Measurements from ENCODE around the gene MAB21L3. TPM values are rescaled to one million over a fixed set of nuclear protein-coding genes. Genes with fewer than 3 reads are reported as not detected.

MAB21L3 gene
- total RNA-seq, 1 experiment from 2014 or later: not detected

- Mint-ChIP-seq H3K4me1 (peaks cover 6 to 10% of the 10 kb centered on the region in 2 experiments; a peak in 2 of 4 replicates), H3K27ac (no peak overlapping the region), H3K9me3 (no peaks in the 10 kb centered on the region), H3K36me3 (ENCODE audit: insufficient read depth in 1 of 3, low read depth in 3 of 3) (no peaks in the 10 kb centered on the region), H3K27me3 (ENCODE audit: low read depth) (peaks cover 2% of the 10 kb centered on the region; the same call in 1 of the 2 replicates), H3K4me3 (no peak overlapping the region)
- Histone ChIP-seq H3K4ac (ENCODE audit: low read depth, low read length) (no peak overlapping the region), H3K9me3 (ENCODE audit: control insufficient read depth, low read depth, low read length) (no peaks in the 10 kb centered on the region), H2BK12ac (ENCODE audit: insufficient read length, low read depth, low read length) (no peak overlapping the region), H2AK5ac (ENCODE audit: insufficient read length, low read length) (no peak overlapping the region), H3K27ac (ENCODE audit: insufficient read length, low read depth, low read length) (no peak overlapping the region), H3K56ac (ENCODE audit: insufficient read length, low read depth, low read length) (no peak overlapping the region), H4K91ac (ENCODE audit: insufficient read length, low read depth, low read length) (no peak overlapping the region), H3K23me2 (ENCODE audit: insufficient read length, low read depth, low read length, poor library complexity, severe bottlenecking) (no peaks in the 10 kb centered on the region), H3K18ac (ENCODE audit: insufficient read length, low read depth, low read length) (no peak overlapping the region), H4K20me1 (ENCODE audit: control insufficient read depth, insufficient read depth, insufficient read length) (no peaks in the 10 kb centered on the region), H3K14ac (ENCODE audit: insufficient read depth, low read length) (no peak overlapping the region), H3K4me2 (ENCODE audit: insufficient read depth, insufficient read length, low read length) (no peak overlapping the region), H3K4me1 (ENCODE audit: insufficient read depth, low read length) (no peaks in the 10 kb centered on the region), H4K5ac (ENCODE audit: insufficient read length, low read depth, low read length) (no peak overlapping the region), H3T11ph (ENCODE audit: low read length) (no peak overlapping the region), H3K27me3 (ENCODE audit: insufficient read depth, low read length) (no peaks in the 10 kb centered on the region), H3K79me2 (ENCODE audit: insufficient read depth, low read length) (no peaks in the 10 kb centered on the region), H2BK120ac (ENCODE audit: low read depth, low read length, poor library complexity, severe bottlenecking) (no peak overlapping the region), H2BK20ac (ENCODE audit: low read depth, low read length, poor library complexity, severe bottlenecking) (no peak overlapping the region), H2BK15ac (ENCODE audit: low read depth, low read length) (no peak overlapping the region), H3K79me1 (ENCODE audit: insufficient read depth, low read depth, low read length, poor library complexity, severe bottlenecking) (no peaks in the 10 kb centered on the region), H3K23ac (ENCODE audit: insufficient read length, low read depth, low read length) (no peak overlapping the region), H2AFZ (ENCODE audit: low read length) (no peak overlapping the region), H3K9ac (ENCODE audit: extremely low read depth, insufficient read length, low read length) (no peak overlapping the region), H2BK5ac (ENCODE audit: insufficient read length, low read length) (no peak overlapping the region), H4K8ac (replicated peaks; ENCODE audit: insufficient read length, low read depth, low read length) (no peak overlapping the region)
- DNase-seq: no peak
- no peak for TF ChIP-seq CTCF (conservative IDR thresholded peaks at IDR 0.05)
- no CpG with 5 or more reads among the region's 4 CpGs for WGBS (ENCODE audit: extremely low coverage, insufficient read length, low lambda C conversion rate)
These were observed 65.1 kb downstream of the MAB21L3 start for GRCh38 chr1:116176306-116176789.
